Uterus (tissue), 4 donors: ENCODE data around the gene MYLK3. TPM values are rescaled to one million over a fixed set of nuclear protein-coding genes. Genes with fewer than 3 reads are reported as not detected.

Experiments used
- DNase-seq, 2 donors: peaks; one replicate each; pipeline ENCODE4 v3.0.0-alpha.2; 2019 to 2020
- H3K27ac ChIP-seq, 2 donors: fragments of 200-600 bp; sonication (generic); 1 replicate in 1 of 2; 2 replicates in 1 of 2; pipeline ENCODE4 v1.5.1; 2016 to 2018
- H3K27me3 ChIP-seq, 2 donors: fragments of 200-600 bp; sonication (generic); one replicate each; pipeline ENCODE4 v1.5.1; 2018 to 2019; ENCODE audit warnings: control low read depth in 1 of 2
- H3K36me3 ChIP-seq, 2 donors: fragments of 200-600 bp; sonication (generic); one replicate each; pipeline ENCODE4 v1.5.1; 2019; ENCODE audit warnings: control low read depth in 1 of 2
- H3K4me1 ChIP-seq, 2 donors: fragments of 200-600 bp; sonication (generic); one replicate each; pipeline ENCODE4 v1.5.1; 2018 to 2019; ENCODE audit warnings: control low read depth in 1 of 2
- H3K4me3 ChIP-seq, 2 donors: fragments of 200-600 bp; sonication (generic); 1 replicate in 1 of 2; 2 replicates in 1 of 2; pipeline ENCODE4 v1.5.1; 2018 to 2019; ENCODE audit warnings: mild to moderate bottlenecking in 1 of 2
- H3K9me3 ChIP-seq, 2 donors: fragments of 200-600 bp; sonication (generic); one replicate each; pipeline ENCODE4 v1.5.1; 2019; ENCODE audit warnings: control low read depth in 1 of 2
- CTCF ChIP-seq, 4 experiments: fragments of 200-600 bp in 2 of 4; fragments of 450-650 bp in 2 of 4; sonication (generic) in 2 of 4; IDR thresholded peaks; one replicate each; pipeline ENCODE4 v1.5.1; 2016 to 2019; ENCODE audit warnings: antibody characterized with exemption in 4 of 4, mild to moderate bottlenecking in 2 of 4, moderate library complexity in 1 of 4
- POLR2A ChIP-seq, 2 donors: fragments of 450-650 bp; IDR thresholded peaks; one replicate each; pipeline ENCODE4 v1.6.1; 2016; ENCODE audit warnings: antibody characterized with exemption in 2 of 2, mild to moderate bottlenecking in 1 of 2, moderate library complexity in 1 of 2
- intact Hi-C: fragments of 100-400 bp; cut with DNase I; formaldehyde crosslinking; loops from one replicate; pipeline ENCODE4 v1.15.1; 2023; ENCODE audit warnings: low total_unique reads
- total RNA-seq, 4 donors: library from RNA; depleted of rRNA in 3 of 4; stranded (reverse); fragments of >200 nt in 3 of 4; gene quantifications; one replicate each; pipeline versions ENCODE4 v1.1.0 to v1.2.4, GENCODE V29; 2014 to 2023
- donor health status: DM: yes; HTN: yes; CAD: no.

MYLK3 gene
- total RNA-seq, 4 donors from 2014 or later: 0.51 to 4.8 (median 0.61) TPM; not detected in 1

- Histone ChIP-seq H3K4me1 (no peaks in the 10 kb centered on the region), H3K9me3 (no peaks in the 10 kb centered on the region), H3K27me3 (no peaks in the 10 kb centered on the region), H3K4me3 (no peak overlapping the region), H3K36me3 (no peaks in the 10 kb centered on the region), H3K27ac (no peak overlapping the region)
- TF ChIP-seq CTCF (IDR thresholded peaks at IDR 0.05) (no peak), POLR2A (IDR thresholded peaks at IDR 0.05) (no peak)
- intact Hi-C loops: no loop called here
- no peak for DNase-seq
These were observed 16.2 kb downstream of the MYLK3 start for GRCh38 chr16:46731691-46732555.

GRCh38 chr16:46730801-46731690, 17.1 kb downstream of the MYLK3 start:
- intact Hi-C loops: no loop called here
- TF ChIP-seq CTCF (IDR thresholded peaks at IDR 0.05) (no peak), POLR2A (IDR thresholded peaks at IDR 0.05) (no peak)
- H3K36me3 ChIP-seq: no peaks in the 10 kb centered on the region
- DNase-seq: no peak
- no peak overlapping the region for H3K27ac ChIP-seq
- H3K4me1 ChIP-seq: no peaks in the 10 kb centered on the region
- no peaks in the 10 kb centered on the region for H3K9me3 ChIP-seq
- no peak overlapping the region for H3K4me3 ChIP-seq
- H3K27me3 ChIP-seq: no peaks in the 10 kb centered on the region

- H3K9me3 ChIP-seq: no peaks in the 10 kb centered on the region
- H3K4me1 ChIP-seq: no peaks in the 10 kb centered on the region
- no peaks in the 10 kb centered on the region for H3K27me3 ChIP-seq
- H3K27ac ChIP-seq: no peak overlapping the region
- no peaks in the 10 kb centered on the region for H3K36me3 ChIP-seq
- DNase-seq: no peak
- intact Hi-C loops: no loop called here
- TF ChIP-seq CTCF (IDR thresholded peaks at IDR 0.05): no peak
- TF ChIP-seq POLR2A (IDR thresholded peaks at IDR 0.05): no peak
- no peak overlapping the region for H3K4me3 ChIP-seq
These were observed 18.0 kb downstream of the MYLK3 start for GRCh38 chr16:46730126-46730525.

- intact Hi-C loops: no loop called here
- no peaks in the 10 kb centered on the region for H3K27me3 ChIP-seq
- DNase-seq: no peak
These were observed 18.7 kb downstream of the MYLK3 start for GRCh38 chr16:46729326-46729995.

More at GRCh38 chr16:46729326-46729995, 18.7 kb downstream of the MYLK3 start:
- Histone ChIP-seq H3K27ac (no peak overlapping the region), H3K4me1 (no peaks in the 10 kb centered on the region), H3K4me3 (no peak overlapping the region), H3K36me3 (no peaks in the 10 kb centered on the region), H3K9me3 (no peaks in the 10 kb centered on the region)
- no peak for TF ChIP-seq CTCF (IDR thresholded peaks at IDR 0.05)
- no peak for TF ChIP-seq POLR2A (IDR thresholded peaks at IDR 0.05)
